Measurements from ENCODE around the gene RASAL2. TPM values are rescaled to one million over a fixed set of nuclear protein-coding genes. Genes with fewer than 3 reads are reported as not detected.

The RASAL2 gene
- total RNA-seq, 2 donors from 2014 or later: 9.9 to 20.4 TPM

- DNase-seq (no peak), ATAC-seq (no peak)
- Histone ChIP-seq H3K9me3 (peaks cover 0 to 8% (median 0%) of the 10 kb centered on the region in 3 donors), H3K36me3 (replicated peaks in 1 of 2; ENCODE audit: insufficient read depth in 1 of 2, low read depth in 2 of 2) (no peaks in the 10 kb centered on the region), H3K4me1 (peaks cover 12% of the 10 kb centered on the region), H3K27ac (no peak overlapping the region), H3K27me3 (no peaks in the 10 kb centered on the region), H3K4me3 (no peak overlapping the region)
- WGBS, 2 donors: 97% methylated on average over 4 of the region's 4 CpGs
- intact Hi-C loops (cut with DNase I): no loop called here
- TF ChIP-seq POLR2A (IDR thresholded peaks at IDR 0.05): no peak
- no peak for TF ChIP-seq CTCF (IDR thresholded peaks at IDR 0.05)
These were observed 259.0 kb downstream of the RASAL2 start for GRCh38 chr1:178352790-178353416.

GRCh38 chr1:178353524-178353923 is 259.6 kb downstream of the RASAL2 start:
- Histone ChIP-seq H3K9me3 (peaks cover 0 to 8% (median 0%) of the 10 kb centered on the region in 3 donors), H3K36me3 (replicated peaks in 1 of 2; ENCODE audit: insufficient read depth in 1 of 2, low read depth in 2 of 2) (no peaks in the 10 kb centered on the region), H3K27ac (no peak overlapping the region), H3K4me3 (no peak overlapping the region), H3K4me1 (peaks cover 12% of the 10 kb centered on the region), H3K27me3 (no peaks in the 10 kb centered on the region)
- WGBS, 2 donors: 95 to 100% methylated on average over 1 of the region's 1 CpG
- ATAC-seq (no peak), DNase-seq (no peak)
- intact Hi-C loops (cut with DNase I): no loop called here
- TF ChIP-seq POLR2A (IDR thresholded peaks at IDR 0.05): no peak
- no peak for TF ChIP-seq CTCF (IDR thresholded peaks at IDR 0.05)

GRCh38 chr1:178354816-178355215 is 260.9 kb downstream of the RASAL2 start:
- TF ChIP-seq CTCF (IDR thresholded peaks at IDR 0.05): no peak
- no peak for TF ChIP-seq POLR2A (IDR thresholded peaks at IDR 0.05)
- peaks cover 0 to 8% (median 0%) of the 10 kb centered on the region in 3 donors for H3K9me3 ChIP-seq
- no peaks in the 10 kb centered on the region for H3K36me3 ChIP-seq (replicated peaks in 1 of 2; ENCODE audit: insufficient read depth in 1 of 2, low read depth in 2 of 2)
- DNase-seq (no peak), ATAC-seq (no peak)
- H3K4me3 ChIP-seq: no peak overlapping the region
- intact Hi-C loops (cut with DNase I): no loop called here
- no peak overlapping the region for H3K27ac ChIP-seq
- WGBS, 2 donors: 66 to 89% methylated on average over 3 of the region's 3 CpGs
- no peaks in the 10 kb centered on the region for H3K27me3 ChIP-seq
- H3K4me1 ChIP-seq: peaks cover 11% of the 10 kb centered on the region

- ATAC-seq: no peak
These were observed 262.4 kb downstream of the RASAL2 start for GRCh38 chr1:178356299-178356698.

More at GRCh38 chr1:178356299-178356698, 262.4 kb downstream of the RASAL2 start:
- no peak overlapping the region for H3K4me3 ChIP-seq
- H3K4me1 ChIP-seq: no peaks in the 10 kb centered on the region
- peaks cover 0 to 8% (median 0%) of the 10 kb centered on the region in 3 donors for H3K9me3 ChIP-seq
- no peaks in the 10 kb centered on the region for H3K27me3 ChIP-seq
- no peaks in the 10 kb centered on the region for H3K36me3 ChIP-seq (replicated peaks in 1 of 2; ENCODE audit: insufficient read depth in 1 of 2, low read depth in 2 of 2)
- TF ChIP-seq CTCF (IDR thresholded peaks at IDR 0.05) (no peak), POLR2A (IDR thresholded peaks at IDR 0.05) (no peak)
- H3K27ac ChIP-seq: no peak overlapping the region
- 97 to 100% methylated on average over 1 of the region's 1 CpG for WGBS, 2 donors
- DNase-seq: no peak
- intact Hi-C loops (cut with DNase I): no loop called here
